Testis (tissue), 3 donors: ENCODE measurements around the gene CCR5. TPM values are rescaled to one million over a fixed set of nuclear protein-coding genes. Genes with fewer than 3 reads are reported as not detected.

ENCODE experiments used
- DNase-seq: peaks from one replicate; pipeline ENCODE4 v3.0.0-alpha.2; 2019
- H3K27ac ChIP-seq, 2 donors: fragments of 200-600 bp; sonication (generic); one replicate each; pipeline ENCODE4 v1.5.1; 2019
- H3K27me3 ChIP-seq: fragments of 200-600 bp; sonication (generic); one replicate; pipeline ENCODE4 v1.5.1; 2019
- H3K36me3 ChIP-seq: fragments of 200-600 bp; sonication (generic); one replicate; pipeline ENCODE4 v1.5.1; 2017; ENCODE audit warnings: low read depth; ENCODE audit errors: missing control alignments
- H3K4me1 ChIP-seq: fragments of 200-600 bp; sonication (generic); one replicate; pipeline ENCODE4 v1.5.1; 2019
- H3K4me3 ChIP-seq, 2 donors: fragments of 200-600 bp; sonication (generic); one replicate each; pipeline ENCODE4 v1.5.1; 2017 to 2019
- H3K9me3 ChIP-seq: fragments of 200-600 bp; sonication (generic); one replicate; pipeline ENCODE4 v1.5.1; 2017
- CTCF ChIP-seq, 3 experiments: fragments of 450-650 bp in 2 of 3; fragments of 200-600 bp in 1 of 3; sonication (generic) in 1 of 3; IDR thresholded peaks; one replicate each; pipeline ENCODE4 v1.5.1; 2016 to 2019; ENCODE audit warnings: antibody characterized with exemption in 3 of 3, mild to moderate bottlenecking in 2 of 3, moderate library complexity in 1 of 3
- POLR2A ChIP-seq: fragments of 450-650 bp; IDR thresholded peaks from one replicate; pipeline ENCODE4 v1.6.1; 2017; ENCODE audit warnings: antibody characterized with exemption, mild to moderate bottlenecking, moderate library complexity
- WGBS, 2 donors: methylation state at CpG; one replicate each; pipeline ENCODE4 v1.1.5; 2018; 5-methylcytosine and 5-hydroxymethylcytosine counted together
- intact Hi-C: fragments of 100-400 bp; cut with DNase I; formaldehyde crosslinking; loops from one replicate; pipeline ENCODE4 v1.15.1; 2023; ENCODE audit warnings: low total_unique reads
- polyA plus RNA-seq: library from polyadenylated mRNA; stranded (reverse); fragments of 350-450 nt; fragmentation: Illumina TruSeq; extraction: RNeasy Lipid Tissue Mini Kit (QIAGEN cat#74804); gene quantifications from one replicate; pipeline ENCODE4 v1.2.3, GENCODE V29; 2014; ENCODE audit warnings: low read depth, low replicate concordance; ENCODE audit not compliant: insufficient read depth
- total RNA-seq, 2 donors: library from RNA; depleted of rRNA; stranded (reverse); fragments of >200 nt; gene quantifications; one replicate each; pipeline ENCODE4 v1.2.3, GENCODE V29; 2016

CCR5 gene
- total and polyA plus RNA-seq, 3 donors from 2014 or later, result 0.56 to 3.3 TPM; not detected in 1

DNA sequence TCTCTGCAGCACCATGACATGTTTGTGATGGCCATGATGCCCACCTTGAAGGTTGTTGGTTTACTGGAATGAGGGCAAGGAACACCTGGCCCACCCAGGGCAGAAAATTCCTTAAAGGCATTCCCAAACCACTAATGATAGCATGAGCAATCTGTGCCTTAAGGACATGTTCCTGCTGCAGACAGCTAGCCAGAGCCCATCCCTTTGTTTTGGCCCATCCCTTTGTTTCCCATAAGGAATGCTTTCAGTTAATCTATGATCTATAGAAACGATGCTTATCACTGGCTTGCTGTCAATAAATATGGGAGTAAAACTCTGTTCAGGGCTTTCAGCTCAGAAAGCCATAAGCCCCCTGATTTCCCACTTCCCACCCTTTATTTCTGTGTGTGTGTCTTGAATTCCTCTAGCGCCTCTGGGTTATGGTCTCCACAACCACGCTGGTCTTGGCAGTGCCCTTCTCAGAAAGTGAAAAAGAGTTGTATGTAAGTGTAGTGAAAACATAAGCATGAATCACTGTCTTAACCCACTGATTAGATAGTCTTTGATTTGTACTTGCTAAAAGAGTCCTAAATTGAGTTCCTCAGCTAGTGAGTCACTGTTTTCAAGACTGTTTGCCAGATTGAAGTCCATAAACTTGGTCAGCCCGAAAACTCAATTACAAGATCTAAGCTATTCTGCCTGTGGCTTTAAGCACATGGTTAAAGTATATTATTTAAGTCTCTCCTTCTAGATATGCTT, 35.8 kb upstream of the CCR5 start:
- intact Hi-C loops, result no loop called here
- Histone ChIP-seq H3K4me3 (no peak overlapping the region), H3K4me1 (no peaks in the 10 kb centered on the region), H3K27ac (no peak overlapping the region), H3K27me3 (no peaks in the 10 kb centered on the region), H3K36me3 (no peaks in the 10 kb centered on the region), H3K9me3 (no peaks in the 10 kb centered on the region)
- WGBS, 2 donors, result 63 to 64% methylated on average over 4 of the region's 4 CpGs
- TF ChIP-seq POLR2A, result no peak
- no peak for TF ChIP-seq CTCF (IDR thresholded peaks at IDR 0.05)
- no peak for DNase-seq

DNA sequence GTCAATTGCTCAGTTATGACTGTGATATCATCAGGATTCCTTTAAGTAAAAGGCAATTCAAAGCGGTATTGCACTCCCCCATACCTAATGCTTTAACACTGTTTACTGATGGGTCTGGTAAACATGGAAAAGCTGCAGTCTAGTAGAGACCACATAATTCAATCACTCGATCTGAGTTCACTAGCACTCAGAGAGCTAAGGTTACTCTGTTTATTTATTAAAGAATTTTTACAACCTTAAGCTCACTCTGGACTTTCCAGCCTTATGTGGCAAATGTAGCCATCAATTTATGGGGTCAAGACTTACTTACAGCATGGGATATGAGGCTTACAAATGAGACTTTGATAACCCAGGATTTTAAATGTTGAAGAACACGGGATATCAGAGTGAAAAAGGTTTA, 35.2 kb upstream of the CCR5 start:
- Histone ChIP-seq H3K4me1 (no peaks in the 10 kb centered on the region), H3K27ac (no peak overlapping the region), H3K27me3 (no peaks in the 10 kb centered on the region), H3K4me3 (no peak overlapping the region), H3K9me3 (no peaks in the 10 kb centered on the region), H3K36me3 (no peaks in the 10 kb centered on the region)
- WGBS, 2 donors, result 47 to 62% methylated on average over 3 of the region's 3 CpGs
- no peak for DNase-seq
- TF ChIP-seq CTCF (IDR thresholded peaks at IDR 0.05) (no peak), POLR2A (no peak)
- intact Hi-C loops, result no loop called here

GRCh38 chr3:46337911-46338310, 32.8 kb upstream of the CCR5 start:
- intact Hi-C loops, result no loop called here
- Histone ChIP-seq H3K4me1 (no peaks in the 10 kb centered on the region), H3K27me3 (no peaks in the 10 kb centered on the region), H3K27ac (no peak overlapping the region), H3K9me3 (no peaks in the 10 kb centered on the region), H3K36me3 (no peaks in the 10 kb centered on the region), H3K4me3 (no peak overlapping the region)
- TF ChIP-seq CTCF (IDR thresholded peaks at IDR 0.05) (no peak), POLR2A (no peak)
- DNase-seq, result no peak

- intact Hi-C loops, result no loop called here
- Histone ChIP-seq H3K4me1 (no peaks in the 10 kb centered on the region), H3K27me3 (no peaks in the 10 kb centered on the region), H3K36me3 (no peaks in the 10 kb centered on the region), H3K4me3 (no peak overlapping the region), H3K9me3 (no peaks in the 10 kb centered on the region), H3K27ac (no peak overlapping the region)
- no peak for DNase-seq
- TF ChIP-seq POLR2A (no peak), CTCF (IDR thresholded peaks at IDR 0.05) (no peak)
- WGBS, 2 donors, result 65 to 86% methylated on average over 1 of the region's 1 CpG
Measured at GRCh38 chr3:46338840-46339239, 31.9 kb upstream of the CCR5 start.

- H3K9me3 ChIP-seq, result no peaks in the 10 kb centered on the region
- no peak for TF ChIP-seq CTCF (IDR thresholded peaks at IDR 0.05)
- no peak for TF ChIP-seq POLR2A
- H3K36me3 ChIP-seq, result no peaks in the 10 kb centered on the region
- no peak overlapping the region for H3K4me3 ChIP-seq
- H3K27me3 ChIP-seq, result no peaks in the 10 kb centered on the region
- H3K4me1 ChIP-seq, result no peaks in the 10 kb centered on the region
- DNase-seq, result no peak
- H3K27ac ChIP-seq, result no peak overlapping the region
- intact Hi-C loops, result no loop called here
- WGBS, 2 donors, result 66 to 69% methylated on average over 4 of the region's 4 CpGs
Measured at GRCh38 chr3:46344476-46344875, 26.3 kb upstream of the CCR5 start.
